Mammary epithelial cell (primary cell): Measurements from ENCODE around the gene MAMLD1.

Experiments
- CTCF ChIP-seq, 2 donors: IDR thresholded peaks in 1 of 2; conservative IDR thresholded peaks in 1 of 2; 2 replicates each; pipeline ENCODE4 v1.5.1; 2011 to 2012; ENCODE audit warnings: inconsistent platforms in 2 of 2, low read length in 2 of 2, mild to moderate bottlenecking in 2 of 2, control low read depth in 1 of 2, low read depth in 1 of 2; ENCODE audit not compliant: insufficient read depth in 1 of 2; ENCODE audit errors: extremely low read depth in 1 of 2
- EZH2 ChIP-seq: IDR thresholded peaks from 2 replicates; pipeline ENCODE4 v1.6.1; 2012; ENCODE audit warnings: low read length, inconsistent platforms, borderline replicate concordance

DNA sequence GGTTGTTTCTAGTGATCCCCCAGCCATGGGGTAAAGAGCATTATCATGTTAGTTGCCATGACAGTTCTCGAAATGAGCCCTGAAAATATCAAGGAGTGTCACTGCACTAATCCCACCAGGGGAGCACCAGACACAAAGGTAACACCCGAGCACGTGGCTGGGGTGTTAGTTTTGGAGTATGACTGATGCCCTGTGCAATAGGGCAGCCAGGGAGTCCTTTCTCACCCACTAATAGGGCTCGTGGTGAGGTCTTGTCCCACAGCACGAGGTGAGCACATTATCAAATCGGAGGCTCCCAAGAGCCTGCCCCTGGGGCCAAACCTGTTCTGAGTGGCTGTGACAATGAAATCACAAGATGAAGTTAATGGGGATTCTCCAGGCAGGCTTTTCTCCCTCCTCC lies 9.6 kb downstream of the MAMLD1 start:
- TF ChIP-seq CTCF (conservative IDR thresholded peaks at IDR 0.05 in 1 of 2, IDR thresholded peaks at IDR 0.05 in 1 of 2; ENCODE audit: extremely low read depth in 1 of 2, insufficient read depth in 1 of 2, low read depth in 1 of 2, low read length in 2 of 2) (no peak), EZH2 (no peak)
